NCI-H446 (cell line): ENCODE data around the gene CDK15.

Experiments
- DNase-seq, 2 experiments: peaks; one replicate each; lab custom pipeline; 2025; lab: John Stamatoyannopoulos, UW

Gene CDK15

GRCh38 chr2:201938156-201938775, 131.9 kb downstream of the CDK15 start:
- DNase-seq = no peak

- no peak for DNase-seq
These were observed 132.4 kb downstream of the CDK15 start for GRCh38 chr2:201938781-201939180.

GRCh38 chr2:201939453-201939941, 133.2 kb downstream of the CDK15 start:
- DNase-seq = peak; percentile 60 to 78

DNA sequence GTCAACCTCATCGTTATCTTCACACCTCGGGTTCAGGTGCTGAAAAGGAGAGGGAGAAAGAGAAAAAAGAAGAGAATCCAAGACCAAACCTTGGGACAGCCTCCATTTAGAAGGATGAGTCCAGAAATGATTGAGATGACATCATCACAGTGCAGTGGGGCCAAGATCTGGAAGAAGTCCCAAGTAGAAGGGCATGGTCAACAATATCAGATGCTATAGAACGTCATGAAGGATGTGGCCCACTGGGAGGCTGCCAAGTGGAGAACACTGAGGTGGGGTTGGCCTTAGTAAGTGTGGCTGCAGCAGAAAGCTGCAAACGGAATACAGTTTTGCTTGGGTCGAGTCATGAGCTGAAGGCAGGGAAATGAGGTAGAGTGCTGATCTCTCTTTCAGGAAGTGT, 136.2 kb downstream of the CDK15 start:
- peak in 1 of 2 experiments; percentile 40 for DNase-seq
